ENCODE data around the gene P2RY14.
A peak's percentile ranks its signal among the peaks of the same experiment; 100 is the strongest.

Gene P2RY14

GRCh38 chr3:151285940-151286339 is 7.6 kb upstream of the P2RY14 start:
- H3K27ac Mint-ChIP-seq: no peak overlapping the region
- H3K4me1 Mint-ChIP-seq: no peaks in the 10 kb centered on the region
- DNase-seq (ENCODE audit: low spot score in 2 of 2) (no peak), ATAC-seq (ENCODE audit: low read depth) (no peak)
- H3K4me3 Mint-ChIP-seq: no peak overlapping the region
- no peaks in the 10 kb centered on the region for H3K36me3 Mint-ChIP-seq
- H3K9me3 Mint-ChIP-seq: no peaks in the 10 kb centered on the region
- no peaks in the 10 kb centered on the region for H3K27me3 Mint-ChIP-seq

GRCh38 chr3:151283907-151284461 is 5.6 kb upstream of the P2RY14 start:
- Mint-ChIP-seq H3K4me3 (no peak overlapping the region), H3K4me1 (peaks cover 8% of the 10 kb centered on the region), H3K27me3 (no peaks in the 10 kb centered on the region), H3K9me3 (no peaks in the 10 kb centered on the region), H3K36me3 (no peaks in the 10 kb centered on the region), H3K27ac (no peak overlapping the region)
- DNase-seq (ENCODE audit: low spot score in 2 of 2): no peak
- ATAC-seq (ENCODE audit: low read depth): no peak

GRCh38 chr3:151283387-151283786 is 5.0 kb upstream of the P2RY14 start:
- Mint-ChIP-seq H3K4me3 (no peak overlapping the region), H3K36me3 (no peaks in the 10 kb centered on the region), H3K4me1 (peaks cover 13% of the 10 kb centered on the region), H3K9me3 (no peaks in the 10 kb centered on the region), H3K27me3 (no peaks in the 10 kb centered on the region), H3K27ac (no peak overlapping the region)
- ATAC-seq (ENCODE audit: low read depth) (no peak), DNase-seq (ENCODE audit: low spot score in 2 of 2) (no peak)

GRCh38 chr3:151282921-151283320 is 4.6 kb upstream of the P2RY14 start:
- DNase-seq (ENCODE audit: low spot score in 2 of 2) (peak in 1 of 2 donors; percentile 56), ATAC-seq (ENCODE audit: low read depth) (peak; percentile 35)
- Mint-ChIP-seq H3K4me1 (peaks cover 17% of the 10 kb centered on the region), H3K27ac (no peak overlapping the region), H3K27me3 (no peaks in the 10 kb centered on the region), H3K36me3 (no peaks in the 10 kb centered on the region), H3K4me3 (no peak overlapping the region), H3K9me3 (no peaks in the 10 kb centered on the region)

GRCh38 chr3:151281671-151282324 is 3.5 kb upstream of the P2RY14 start:
- Mint-ChIP-seq H3K27ac (peak overlapping the region; percentile 7), H3K9me3 (no peaks in the 10 kb centered on the region), H3K36me3 (no peaks in the 10 kb centered on the region), H3K4me3 (no peak overlapping the region), H3K4me1 (peaks cover 19% of the 10 kb centered on the region), H3K27me3 (no peaks in the 10 kb centered on the region)
- ATAC-seq (ENCODE audit: low read depth): no peak
- no peak for DNase-seq (ENCODE audit: low spot score in 2 of 2)

GRCh38 chr3:151276687-151277042 is 1.7 kb downstream of the P2RY14 start:
- Mint-ChIP-seq H3K27ac (peak overlapping the region; percentile 94), H3K9me3 (no peaks in the 10 kb centered on the region), H3K36me3 (no peaks in the 10 kb centered on the region), H3K27me3 (no peaks in the 10 kb centered on the region), H3K4me3 (peak overlapping the region; percentile 45), H3K4me1 (peaks cover 38% of the 10 kb centered on the region)
- peak; percentile 89 for ATAC-seq (ENCODE audit: low read depth)
- DNase-seq (ENCODE audit: low spot score in 2 of 2): peak; percentile 35 to 67

- peaks cover 38% of the 10 kb centered on the region for H3K4me1 Mint-ChIP-seq
- ATAC-seq (ENCODE audit: low read depth): peak; percentile 6
- no peaks in the 10 kb centered on the region for H3K9me3 Mint-ChIP-seq
- no peaks in the 10 kb centered on the region for H3K36me3 Mint-ChIP-seq
- DNase-seq (ENCODE audit: low spot score in 2 of 2): no peak
- peak overlapping the region; percentile 45 for H3K4me3 Mint-ChIP-seq
- peak overlapping the region; percentile 94 for H3K27ac Mint-ChIP-seq
- H3K27me3 Mint-ChIP-seq: no peaks in the 10 kb centered on the region
These were observed 2.2 kb downstream of the P2RY14 start for GRCh38 chr3:151276038-151276686.

GRCh38 chr3:151275091-151275490 is 3.3 kb downstream of the P2RY14 start:
- H3K27ac Mint-ChIP-seq: peak overlapping the region; percentile 94

GRCh38 chr3:151269631-151270030 is 8.7 kb downstream of the P2RY14 start:
- DNase-seq (ENCODE audit: low spot score in 2 of 2) (no peak), ATAC-seq (ENCODE audit: low read depth) (no peak)
- Mint-ChIP-seq H3K27ac (peak overlapping the region; percentile 100), H3K9me3 (peaks cover 2% of the 10 kb centered on the region), H3K27me3 (peaks cover 3% of the 10 kb centered on the region), H3K4me1 (peaks cover 39% of the 10 kb centered on the region), H3K36me3 (peaks cover 8% of the 10 kb centered on the region), H3K4me3 (no peak overlapping the region)

More at GRCh38 chr3:151275091-151275490, 3.3 kb downstream of the P2RY14 start:
- no peaks in the 10 kb centered on the region for H3K36me3 Mint-ChIP-seq
- no peaks in the 10 kb centered on the region for H3K9me3 Mint-ChIP-seq
- H3K27me3 Mint-ChIP-seq: no peaks in the 10 kb centered on the region
- H3K4me1 Mint-ChIP-seq: peaks cover 41% of the 10 kb centered on the region
- DNase-seq (ENCODE audit: low spot score in 2 of 2): no peak
- ATAC-seq (ENCODE audit: low read depth): no peak
- H3K4me3 Mint-ChIP-seq: peak overlapping the region; percentile 55

GRCh38 chr3:151268267-151269235 is 9.8 kb downstream of the P2RY14 start:
- no peak for DNase-seq (ENCODE audit: low spot score in 2 of 2)
- ATAC-seq (ENCODE audit: low read depth): peak; percentile 7
- H3K27me3 Mint-ChIP-seq: peaks cover 3% of the 10 kb centered on the region
- H3K27ac Mint-ChIP-seq: peak overlapping the region; percentile 100
- H3K9me3 Mint-ChIP-seq: peaks cover 2% of the 10 kb centered on the region
- peaks cover 8% of the 10 kb centered on the region for H3K36me3 Mint-ChIP-seq
- H3K4me3 Mint-ChIP-seq: peak overlapping the region; percentile 61
- peaks cover 38% of the 10 kb centered on the region for H3K4me1 Mint-ChIP-seq

GRCh38 chr3:151267066-151267465 is 11.3 kb downstream of the P2RY14 start:
- DNase-seq (ENCODE audit: low spot score in 2 of 2): no peak
- peaks cover 41% of the 10 kb centered on the region for H3K4me1 Mint-ChIP-seq
- peaks cover 6% of the 10 kb centered on the region for H3K27me3 Mint-ChIP-seq
- H3K4me3 Mint-ChIP-seq: no peak overlapping the region
- peaks cover 2% of the 10 kb centered on the region for H3K9me3 Mint-ChIP-seq
- H3K36me3 Mint-ChIP-seq: peaks cover 8% of the 10 kb centered on the region
- peak overlapping the region; percentile 100 for H3K27ac Mint-ChIP-seq
- no peak for ATAC-seq (ENCODE audit: low read depth)

- H3K27me3 Mint-ChIP-seq: peaks cover 6% of the 10 kb centered on the region
- ATAC-seq (ENCODE audit: low read depth): peak; percentile 94
- peak; percentile 56 to 85 for DNase-seq (ENCODE audit: low spot score in 2 of 2)
- H3K36me3 Mint-ChIP-seq: peaks cover 8% of the 10 kb centered on the region
- H3K4me1 Mint-ChIP-seq: peaks cover 38% of the 10 kb centered on the region
- H3K9me3 Mint-ChIP-seq: peaks cover 2% of the 10 kb centered on the region
- H3K4me3 Mint-ChIP-seq: peak overlapping the region; percentile 21
- H3K27ac Mint-ChIP-seq: peak overlapping the region; percentile 100
These were observed 12.5 kb downstream of the P2RY14 start for GRCh38 chr3:151265866-151266265.

GRCh38 chr3:151265166-151265565 is 13.2 kb downstream of the P2RY14 start:
- Mint-ChIP-seq H3K4me1 (peaks cover 36% of the 10 kb centered on the region), H3K27ac (peak overlapping the region; percentile 100)
- ATAC-seq (ENCODE audit: low read depth): no peak

GRCh38 chr3:151264605-151265004 is 13.7 kb downstream of the P2RY14 start:
- no peak overlapping the region for H3K4me3 Mint-ChIP-seq
- H3K27me3 Mint-ChIP-seq: peaks cover 3% of the 10 kb centered on the region
- H3K4me1 Mint-ChIP-seq: peaks cover 32% of the 10 kb centered on the region
- H3K36me3 Mint-ChIP-seq: peaks cover 4% of the 10 kb centered on the region
- no peaks in the 10 kb centered on the region for H3K9me3 Mint-ChIP-seq
- peak overlapping the region; percentile 100 for H3K27ac Mint-ChIP-seq
- DNase-seq (ENCODE audit: low spot score in 2 of 2) (no peak), ATAC-seq (ENCODE audit: low read depth) (no peak)

More at GRCh38 chr3:151265166-151265565, 13.2 kb downstream of the P2RY14 start:
- Mint-ChIP-seq H3K36me3 (peaks cover 8% of the 10 kb centered on the region), H3K27me3 (peaks cover 6% of the 10 kb centered on the region), H3K9me3 (peaks cover 2% of the 10 kb centered on the region), H3K4me3 (peak overlapping the region; percentile 21)
- DNase-seq (ENCODE audit: low spot score in 2 of 2): no peak

Measured in memory B cell (primary cell).